DMS114 treated with DMSO at 0.1 percent for 48 hours (cell line): ENCODE data around the gene DNMT3B.
"Not testable (repeated sequence)": the region's sequence is repeated elsewhere in the genome, so short reads cannot be mapped to it uniquely, and the experiment has no call there.

Source experiments
- DNase-seq: peaks from one replicate; lab custom pipeline; 2025; ENCODE audit not compliant: unreplicated experiment; lab: John Stamatoyannopoulos, UW

Gene DNMT3B

DNA sequence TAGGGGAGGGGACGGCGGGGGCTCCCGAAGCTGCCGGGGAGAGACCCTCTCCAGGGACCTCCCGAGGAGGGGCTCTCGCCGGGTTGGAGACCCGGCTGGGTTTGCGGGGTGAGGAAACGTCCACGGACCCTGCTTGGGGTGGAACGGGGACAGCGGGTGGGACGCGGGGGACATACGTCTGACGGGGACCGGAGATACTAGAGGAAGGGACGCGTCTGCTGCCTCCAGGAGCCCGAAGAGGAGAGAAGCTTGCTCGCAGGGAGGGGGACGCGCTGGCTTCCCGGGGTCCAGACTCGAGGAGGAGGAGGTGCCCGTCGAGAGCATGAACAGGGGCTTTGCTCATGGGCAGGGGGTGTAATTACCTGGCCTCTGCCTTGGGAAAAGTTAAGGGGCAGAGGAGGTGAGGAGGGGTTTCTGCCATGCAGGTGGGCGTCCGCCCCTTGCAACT, 593 bp downstream of the DNMT3B start:
- DNase-seq = no peak

DNA sequence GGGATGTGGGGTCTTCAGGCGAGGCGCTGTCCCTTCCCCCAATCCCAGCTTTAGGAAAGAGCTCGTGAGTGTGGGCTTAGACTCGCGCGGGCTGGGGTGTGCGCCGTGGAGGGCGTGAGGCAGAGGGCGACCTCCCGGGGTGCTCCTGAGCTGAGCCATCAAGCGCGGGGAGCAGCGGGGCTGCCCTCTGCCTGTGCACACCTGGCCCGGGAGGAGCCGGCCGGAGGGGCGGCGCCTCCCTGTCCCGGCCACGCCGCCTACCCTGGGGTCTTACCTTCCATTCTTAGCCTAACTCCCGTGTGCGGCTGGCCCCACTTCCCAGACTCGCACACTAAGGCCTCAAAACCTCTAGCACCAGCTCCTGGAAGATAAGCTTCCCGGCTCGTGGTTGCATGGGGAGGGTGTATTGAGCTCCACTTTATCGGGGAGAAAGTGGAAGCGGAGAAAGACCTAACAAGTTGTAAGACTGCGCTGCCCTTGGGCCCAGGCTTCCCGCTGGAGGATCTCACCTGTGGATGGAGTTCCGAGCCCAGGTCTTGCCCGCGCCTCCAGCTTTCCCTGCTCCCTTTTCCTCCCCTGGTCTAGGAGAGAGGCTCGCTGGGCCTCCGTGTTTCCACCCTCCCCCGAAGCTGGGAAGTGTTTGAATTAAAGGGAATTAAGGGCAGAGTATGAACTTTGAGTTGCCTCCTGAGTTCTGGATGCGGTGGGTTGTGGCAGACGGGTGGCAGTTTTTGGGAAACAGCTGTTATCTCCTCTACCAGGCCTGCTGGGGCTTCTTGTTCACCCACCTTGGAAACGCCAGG, 1.2 kb downstream of the DNMT3B start:
- DNase-seq = no peak

DNA sequence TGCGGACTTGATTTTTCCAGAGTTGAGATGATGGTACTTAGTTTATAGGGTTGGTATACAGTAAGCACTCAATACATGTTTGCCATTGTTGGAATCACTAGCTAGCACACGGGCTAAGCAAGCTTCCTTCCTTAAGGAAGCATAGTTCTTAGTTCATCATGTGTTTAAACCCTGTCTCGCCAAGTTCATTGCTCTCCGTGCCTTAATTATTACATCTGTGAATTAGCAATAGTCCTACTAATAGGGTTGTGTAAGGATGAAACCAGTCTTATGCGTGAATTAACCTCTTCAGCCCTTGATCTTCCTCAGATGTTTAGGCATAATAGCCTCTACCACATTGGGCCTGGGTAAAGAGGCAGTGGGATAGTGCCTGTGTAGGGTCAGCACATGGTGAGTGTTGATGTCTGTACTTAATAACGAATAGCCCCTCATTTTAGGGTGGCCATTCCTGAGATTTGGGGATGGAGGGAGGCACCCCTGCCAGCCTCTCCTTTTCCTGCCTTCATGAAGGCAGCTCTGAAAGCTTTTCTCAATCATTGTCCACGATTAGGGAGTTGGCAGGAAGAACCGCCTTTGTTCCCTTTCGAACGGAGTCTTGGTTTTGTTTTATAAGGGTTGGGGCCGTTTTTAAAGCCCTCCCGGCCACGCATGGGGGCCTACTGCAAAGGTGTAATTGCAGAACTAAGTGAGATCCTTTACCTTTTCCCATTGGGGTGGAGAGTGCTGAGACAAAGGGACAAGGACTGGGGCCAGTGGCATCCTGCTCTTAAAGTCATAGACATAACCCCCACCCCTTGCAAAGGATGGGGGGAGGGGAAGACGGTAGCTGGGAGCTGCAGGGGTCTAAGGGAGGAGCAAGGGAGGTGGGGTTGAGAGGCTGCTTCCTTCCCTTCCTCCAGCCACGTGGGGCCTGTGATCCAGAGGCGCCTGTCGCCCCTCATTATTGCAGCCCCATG, 2.1 kb downstream of the DNMT3B start:
- no peak for DNase-seq

GRCh38 chr20:32765230-32765875, 3.2 kb downstream of the DNMT3B start:
- not testable (repeated sequence) for DNase-seq

- no peak for DNase-seq
Measured at GRCh38 chr20:32767418-32768198, 5.4 kb downstream of the DNMT3B start.

GRCh38 chr20:32772046-32772445, 9.9 kb downstream of the DNMT3B start:
- no peak for DNase-seq

DNA sequence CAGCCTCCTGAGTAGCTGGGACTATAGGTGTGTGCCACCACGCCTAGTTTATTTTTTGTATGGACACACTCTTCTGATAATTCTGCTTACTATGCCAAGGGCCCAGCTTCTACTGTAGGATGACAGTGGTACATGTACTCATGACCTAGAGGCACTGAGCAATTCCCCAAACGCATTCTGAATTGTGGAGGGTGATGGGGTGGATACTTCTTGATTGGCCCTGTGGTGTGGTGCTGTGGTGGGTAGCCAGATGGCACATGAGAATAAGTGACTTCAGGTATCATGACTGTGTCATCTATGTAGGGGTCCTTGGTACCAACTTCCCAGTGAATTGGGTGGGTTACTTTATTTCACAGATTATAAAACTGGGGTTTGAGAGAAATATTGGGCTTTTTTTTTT, 11.0 kb downstream of the DNMT3B start:
- no peak for DNase-seq

DNA sequence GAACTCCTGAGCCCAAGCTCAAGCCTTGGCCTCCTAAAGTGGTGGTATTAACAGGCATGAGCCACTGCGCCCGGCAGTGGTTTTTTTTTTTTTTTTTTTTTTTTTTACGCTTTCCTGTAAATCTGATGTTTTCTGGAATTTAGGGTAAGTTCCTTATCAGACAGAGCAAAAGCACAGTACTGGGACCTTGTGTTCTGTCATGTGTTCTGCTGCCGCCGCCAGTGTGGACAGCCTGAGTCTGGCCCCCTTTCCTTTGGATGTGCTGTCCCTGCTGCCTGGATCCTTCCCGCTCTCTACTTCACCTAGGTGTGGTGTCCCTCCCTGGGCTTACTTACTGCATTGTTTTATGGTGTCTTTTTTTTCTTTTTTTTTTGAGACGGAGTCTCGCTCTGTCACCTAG, 11.7 kb downstream of the DNMT3B start:
- no peak for DNase-seq

- DNase-seq = no peak
Measured at GRCh38 chr20:32775336-32775991, 13.3 kb downstream of the DNMT3B start.

- no peak for DNase-seq
Measured at GRCh38 chr20:32777177-32777956, 15.2 kb downstream of the DNMT3B start.

DNA sequence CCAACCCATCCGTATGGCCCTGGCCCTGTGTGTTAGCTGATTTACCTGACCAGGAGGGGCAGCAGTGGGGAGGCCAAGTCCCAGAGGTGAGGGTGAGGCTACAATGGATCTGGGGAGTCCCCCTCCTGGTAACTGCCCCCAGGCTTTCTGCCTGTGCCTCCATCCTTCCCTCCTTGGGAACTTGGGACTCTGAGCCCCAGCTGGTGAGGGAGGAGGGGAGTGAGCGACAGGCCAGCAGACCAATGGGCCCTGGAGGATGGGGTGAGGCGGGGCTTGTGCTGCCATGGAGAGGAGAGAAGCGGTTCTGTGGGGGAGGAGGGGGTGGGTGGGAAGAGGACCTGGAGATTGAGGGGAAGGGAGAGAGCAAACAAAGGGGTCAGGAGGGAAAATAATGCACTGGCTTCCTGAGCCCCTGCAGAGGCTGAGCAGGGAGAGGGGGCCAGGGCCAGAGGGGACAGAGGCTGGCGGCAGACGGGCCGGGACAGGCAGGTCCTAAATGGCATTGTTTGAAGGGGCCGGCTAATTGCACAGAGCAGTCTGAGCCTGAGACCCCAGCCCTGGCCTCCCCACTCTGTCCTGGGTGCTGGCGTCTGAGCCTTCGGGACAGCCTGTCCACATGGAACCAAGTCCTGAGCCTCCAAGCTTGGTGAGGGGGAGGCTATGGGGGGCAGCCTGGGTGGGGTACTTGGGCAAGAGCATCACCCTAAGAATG, 17.5 kb downstream of the DNMT3B start:
- no peak for DNase-seq

GRCh38 chr20:32780278-32780677, 18.1 kb downstream of the DNMT3B start:
- DNase-seq = no peak

GRCh38 chr20:32780749-32781655, 18.8 kb downstream of the DNMT3B start:
- no peak for DNase-seq

DNA sequence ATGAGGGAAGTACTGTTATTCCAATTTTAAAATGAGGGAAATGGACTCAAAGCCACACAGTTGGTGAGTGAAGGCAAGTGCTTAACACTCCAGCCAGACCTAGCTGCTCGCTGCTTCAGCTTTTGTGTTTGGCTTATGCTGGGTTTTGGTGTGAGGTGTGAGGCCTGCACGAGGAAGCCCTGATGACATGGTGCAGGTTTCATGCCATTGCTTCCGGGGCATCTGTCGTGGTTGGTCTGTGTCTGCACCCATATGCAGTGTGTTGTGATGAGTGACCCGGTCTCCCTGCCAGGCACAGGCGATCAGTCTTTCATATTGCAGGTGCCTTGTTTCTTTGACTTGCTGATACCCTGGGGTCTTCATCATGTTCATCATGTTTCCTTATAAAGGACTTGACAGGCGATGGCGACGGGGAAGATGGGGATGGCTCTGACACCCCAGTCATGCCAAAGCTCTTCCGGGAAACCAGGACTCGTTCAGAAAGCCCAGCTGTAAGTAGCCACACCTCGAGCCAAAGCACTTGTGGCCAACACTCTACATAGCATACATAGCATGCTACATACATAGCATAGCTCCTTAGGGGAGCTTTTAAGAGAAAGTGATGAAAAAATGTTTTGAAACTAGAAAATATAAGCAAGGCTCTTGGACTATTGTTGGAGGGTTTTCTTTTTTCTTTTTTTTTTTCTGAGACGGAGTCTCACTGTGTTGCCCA, 22.3 kb downstream of the DNMT3B start:
- DNase-seq = no peak

DNA sequence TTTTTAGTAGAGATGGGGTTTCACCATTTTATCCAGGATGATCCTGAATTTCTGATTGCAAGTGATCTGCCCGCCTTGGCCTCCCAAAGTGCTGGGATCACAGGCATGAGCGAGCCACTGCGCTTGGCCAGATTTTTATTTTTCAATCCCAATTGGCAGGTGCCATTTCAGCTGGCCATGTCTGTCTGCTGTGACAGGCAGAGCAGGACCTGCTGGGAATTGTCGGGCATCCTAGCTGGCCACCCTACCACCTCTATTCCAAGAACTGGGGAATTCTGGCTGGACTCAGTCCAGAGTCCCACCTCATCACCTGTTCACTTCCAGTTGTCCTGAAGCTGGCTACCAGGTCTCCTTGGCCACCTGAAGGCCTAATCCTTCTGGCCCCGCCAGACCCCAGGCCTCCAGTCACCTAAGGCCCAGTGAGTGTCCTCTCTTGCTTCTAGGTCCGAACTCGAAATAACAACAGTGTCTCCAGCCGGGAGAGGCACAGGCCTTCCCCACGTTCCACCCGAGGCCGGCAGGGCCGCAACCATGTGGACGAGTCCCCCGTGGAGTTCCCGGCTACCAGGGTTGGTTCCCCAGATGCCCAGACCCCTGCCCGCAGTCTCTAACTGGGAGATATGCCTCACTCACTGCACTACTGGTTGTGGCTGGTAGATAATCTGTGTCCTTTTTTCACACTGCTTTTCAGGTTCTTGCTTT, 24.0 kb downstream of the DNMT3B start:
- no peak for DNase-seq

GRCh38 chr20:32787168-32787567, 25.0 kb downstream of the DNMT3B start:
- DNase-seq = no peak
